IMR-90 (cell line): Measurements from ENCODE around the gene SERPINH1. TPM values are rescaled to one million over a fixed set of nuclear protein-coding genes. Genes with fewer than 3 reads are reported as not detected.

ENCODE experiments used
- ATAC-seq: fragments of 200-7000 bp; cut with Tn5 transposase; 2 replicates; pipeline ENCODE4 v1.9.1; 2020; ENCODE audit warnings: low read depth, mild to moderate bottlenecking, moderate library complexity
- BruUV-seq: library from RNA; stranded (reverse); fragments of 400-500 nt; replicated peaks from 2 replicates; lab custom pipeline; 2021; lab: Mats Ljungman, UMichigan
- CTCF ChIA-PET: fragments of 300-600 bp; formaldehyde crosslinking; extraction: SDS; loops from one replicate; lab custom pipeline; 2021; ENCODE audit warnings: antibody characterized with exemption; lab: Yijun Ruan, JAX
- POLR2A ChIA-PET: fragments of 300-600 bp; sonication (Branson Sonifier 250); formaldehyde crosslinking; loops from one replicate; lab custom pipeline; 2022; ENCODE audit warnings: antibody characterized with exemption; ENCODE audit not compliant: unreplicated experiment; lab: Charles Lee
- DNase-seq: peaks from one replicate; pipeline ENCODE4 v3.0.0; 2013
- H2AFZ ChIP-seq: replicated peaks from 2 replicates; pipeline ENCODE3; 2013; ENCODE audit warnings: low read length, mild to moderate bottlenecking; ENCODE audit not compliant: poor library complexity
- H2AK5ac ChIP-seq: 2 replicates; pipeline ENCODE4 v1.6.1; 2013; ENCODE audit warnings: low read depth, low read length, inconsistent platforms
- H2AK9ac ChIP-seq: replicated peaks from 2 replicates; pipeline ENCODE3; 2013; ENCODE audit warnings: mild to moderate bottlenecking, low read depth, low read length, moderate library complexity; ENCODE audit not compliant: poor library complexity
- H2BK120ac ChIP-seq: 2 replicates; pipeline ENCODE4 v1.6.1; 2013; ENCODE audit warnings: low read depth, low read length, inconsistent platforms
- H2BK15ac ChIP-seq: 3 replicates; pipeline ENCODE4 v1.6.1; 2013; ENCODE audit warnings: low read depth, low read length, inconsistent platforms
- H2BK20ac ChIP-seq: 2 replicates; pipeline ENCODE4 v1.6.1; 2013; ENCODE audit warnings: low read depth, mild to moderate bottlenecking, inconsistent platforms, low read length, moderate library complexity
- H2BK5ac ChIP-seq: 2 replicates; pipeline ENCODE4 v1.6.1; 2013; ENCODE audit warnings: mild to moderate bottlenecking, low read depth, low read length, inconsistent platforms; ENCODE audit not compliant: poor library complexity, severe bottlenecking
- H3K14ac ChIP-seq: replicated peaks from 2 replicates; pipeline ENCODE4 v1.6.1; 2013; ENCODE audit warnings: low read depth, low read length, inconsistent platforms
- H3K18ac ChIP-seq: 2 replicates; pipeline ENCODE4 v1.6.1; 2013; ENCODE audit warnings: low read depth, low read length, control low read depth
- H3K23ac ChIP-seq: 2 replicates; pipeline ENCODE4 v1.6.1; 2013; ENCODE audit warnings: low read depth, low read length, inconsistent platforms
- H3K27ac ChIP-seq: 2 replicates; pipeline ENCODE4 v1.5.1; 2013; ENCODE audit warnings: mild to moderate bottlenecking, control low read depth, low read length; ENCODE audit not compliant: insufficient read depth
- H3K27me3 ChIP-seq: 2 replicates; pipeline ENCODE4 v1.6.1; 2013; ENCODE audit warnings: low read length; ENCODE audit not compliant: control insufficient read depth, insufficient read depth
- H3K36me3 ChIP-seq: 2 replicates; pipeline ENCODE4 v1.6.1; 2013; ENCODE audit warnings: low read length, mixed read lengths; ENCODE audit not compliant: control insufficient read depth, insufficient read depth
- H3K4ac ChIP-seq: 2 replicates; pipeline ENCODE4 v1.6.1; 2013; ENCODE audit warnings: low read depth, low read length, inconsistent platforms
- H3K4me1 ChIP-seq: 2 replicates; pipeline ENCODE4 v1.6.1; 2013; ENCODE audit warnings: low read length, mixed read lengths; ENCODE audit not compliant: control insufficient read depth, insufficient read depth
- H3K4me2 ChIP-seq: 2 replicates; pipeline ENCODE4 v1.6.1; 2013; ENCODE audit warnings: low read depth, mild to moderate bottlenecking, control low read depth, low read length, moderate library complexity
- H3K4me3 ChIP-seq: 2 replicates; pipeline ENCODE4 v1.5.1; 2013; ENCODE audit warnings: low read depth, mild to moderate bottlenecking, control low read depth, low read length, moderate library complexity; ENCODE audit not compliant: insufficient read depth
- H3K56ac ChIP-seq: 2 replicates; pipeline ENCODE4 v1.6.1; 2013; ENCODE audit warnings: low read length, inconsistent platforms; ENCODE audit not compliant: insufficient read depth; ENCODE audit errors: extremely low read depth
- H3K79me1 ChIP-seq, 2 experiments: 2 replicates each; pipeline ENCODE4 v1.6.1; 2013; ENCODE audit warnings: low read length in 2 of 2, inconsistent platforms in 1 of 2, low read depth in 1 of 2
- H3K9ac ChIP-seq: 2 replicates; pipeline ENCODE4 v1.6.1; 2013; ENCODE audit warnings: low read depth, low read length, control low read depth
- H3K9me1 ChIP-seq: 2 replicates; pipeline ENCODE4 v1.6.1; 2013; ENCODE audit warnings: low read length, inconsistent platforms; ENCODE audit not compliant: insufficient read depth
- H3K9me3 ChIP-seq: 2 replicates; pipeline ENCODE4 v1.6.1; 2013; ENCODE audit warnings: low read length; ENCODE audit not compliant: control insufficient read depth, insufficient read depth
- H4K20me1 ChIP-seq: 2 replicates; pipeline ENCODE4 v1.6.1; 2013; ENCODE audit warnings: low read length, inconsistent platforms; ENCODE audit not compliant: insufficient read depth
- H4K5ac ChIP-seq: 2 replicates; pipeline ENCODE4 v1.6.1; 2013; ENCODE audit warnings: mild to moderate bottlenecking, low read depth, low read length, control low read depth
- H4K8ac ChIP-seq, 2 experiments: 2 replicates each; pipeline ENCODE4 v1.6.1; 2013; ENCODE audit warnings: low read depth in 2 of 2, low read length in 2 of 2, control low read depth in 1 of 2, inconsistent platforms in 1 of 2
- H4K91ac ChIP-seq: 2 replicates; pipeline ENCODE4 v1.6.1; 2013; ENCODE audit warnings: low read depth, low read length, inconsistent platforms; ENCODE audit not compliant: insufficient read depth
- CEBPB ChIP-seq: IDR thresholded peaks from 2 replicates; pipeline ENCODE4 v1.6.1; 2012; ENCODE audit warnings: low read depth, low read length, improper control_type of control experiment
- MAZ ChIP-seq: IDR thresholded peaks from 2 replicates; pipeline ENCODE4 v1.6.1; 2012; ENCODE audit warnings: low read depth, mild to moderate bottlenecking, low read length, improper control_type of control experiment, moderate library complexity, borderline replicate concordance
- POLR2A ChIP-seq: IDR thresholded peaks from 2 replicates; pipeline ENCODE4 v1.6.1; 2012; ENCODE audit warnings: mild to moderate bottlenecking, low read depth, low read length
- RCOR1 ChIP-seq: IDR thresholded peaks from 2 replicates; pipeline ENCODE4 v1.6.1; 2012; ENCODE audit warnings: mild to moderate bottlenecking, low read length, improper control_type of control experiment; ENCODE audit not compliant: insufficient replicate concordance
- WGBS, 2 experiments: methylation state at CpG; one replicate each; pipeline versions ENCODE4 v1.1.5 to v1.1.7; 2013; ENCODE audit warnings: missing lambda C conversion rate in 2 of 2; ENCODE audit not compliant: insufficient read length in 1 of 2; ENCODE audit errors: extremely low coverage in 2 of 2; 5-methylcytosine and 5-hydroxymethylcytosine counted together
- dilution Hi-C: fragments of 300-500 bp; cut with HindIII; formaldehyde crosslinking; loops from one replicate; pipeline ENCODE4 v1.14.3; 2018; ENCODE audit warnings: low sequenced_read_pairs; ENCODE audit not compliant: unreplicated experiment
- in situ Hi-C: fragments of 300-500 bp; cut with MboI; formaldehyde crosslinking; loops from 3 replicates; pipeline ENCODE4 v1.14.3; 2019; ENCODE audit warnings: low sequenced_read_pairs, inconsistent platforms, mixed read lengths
- intact Hi-C: fragments of 100-400 bp; cut with micrococcal nuclease; formaldehyde crosslinking; loops from 2 replicates; pipeline ENCODE4 v1.10.0; 2022
- polyA plus RNA-seq, 3 experiments: library from polyadenylated mRNA; depleted of rRNA; stranded (reverse); fragments of >200 nt; gene quantifications; 2 replicates each; pipeline ENCODE4 v1.2.3, GENCODE V29; 2012; ENCODE audit warnings: low replicate concordance in 1 of 3
- total RNA-seq: library from RNA; depleted of rRNA; stranded (reverse); fragments of >200 nt; gene quantifications from 2 replicates; pipeline ENCODE4 v1.2.3, GENCODE V29; 2012

The SERPINH1 gene
- total and polyA plus RNA-seq, 2 of the 4 experiments (the other 2 are of a cell fraction), result 841 to 1,857 TPM

- Histone ChIP-seq H3K79me1 (no peaks in the 10 kb centered on the region), H3K23ac (no peak overlapping the region), H4K5ac (no peak overlapping the region; the same call in 1 of the 2 replicates), H3K36me3 (no peaks in the 10 kb centered on the region), H3K27me3 (peaks cover 3% of the 10 kb centered on the region; the same call in 1 of the 2 replicates), H3K4me3 (no peak overlapping the region), H2BK20ac (peak overlapping the region; percentile 3; the same call in 1 of the 2 replicates), H2BK5ac (no peak overlapping the region), H2AK9ac (no peak overlapping the region), H3K4ac (no peak overlapping the region), H3K4me1 (peaks cover 13% of the 10 kb centered on the region), H3K9me1 (peaks cover 12% of the 10 kb centered on the region), H4K20me1 (no peaks in the 10 kb centered on the region), H3K9me3 (no peaks in the 10 kb centered on the region), H4K8ac (no peak overlapping the region), H3K14ac (no peak overlapping the region), H3K9ac (no peak overlapping the region), H2BK120ac (peak overlapping the region; percentile 61; the same call in 1 of the 2 replicates), H2AFZ (no peak overlapping the region), H4K91ac (no peak overlapping the region; the same call in 1 of the 2 replicates), H2AK5ac (peak overlapping the region; percentile 52; the same call in 1 of the 2 replicates), H2BK15ac (no peak overlapping the region), H3K27ac (no peak overlapping the region), H3K4me2 (no peak overlapping the region), H3K18ac (no peak overlapping the region; the same call in 1 of the 2 replicates), H3K56ac (no peak overlapping the region)
- TF ChIP-seq RCOR1, result no peak
- no peak for TF ChIP-seq CEBPB
- no peak for TF ChIP-seq MAZ
- no peak for TF ChIP-seq POLR2A
- DNase-seq, result no peak
- ATAC-seq, result no peak
- 89% methylated on average over 5 of the region's 7 CpGs; no CpG with 5 or more reads in 1 of the 2 experiments for WGBS, 2 experiments
- ChIA-PET CTCF (interaction anchor here (0.6 to 1.8 kb wide), 4 partner anchors 10 to 228 kb away, joined by 3 to 6 read pairs (median 4); no protein-coding TSS in a partner anchor), POLR2A (no interaction called here)
- dilution Hi-C loops (no loop called here), intact Hi-C loops (no loop called here), in situ Hi-C loops (no loop called here)
- BruUV-seq, result no TSS peak
These were observed 36.8 kb downstream of the SERPINH1 start for GRCh38 chr11:75598900-75599299.
